Liver (tissue), 9 donors: ENCODE data around the gene ZNF219. TPM values are rescaled to one million over a fixed set of nuclear protein-coding genes. Genes with fewer than 3 reads are reported as not detected.

Source experiments
- DNase-seq: peaks from one replicate; pipeline ENCODE4 v3.0.0-alpha.2; 2017; ENCODE audit warnings: low spot score
- H3K27ac ChIP-seq, 2 donors: one replicate each; pipeline ENCODE4 v1.7.0; 2013; ENCODE audit warnings: inconsistent platforms in 2 of 2, low read length in 2 of 2, control low read depth in 1 of 2, low read depth in 1 of 2, mild to moderate bottlenecking in 1 of 2
- H3K27me3 ChIP-seq, 4 donors: one replicate each; pipeline versions ENCODE4 v1.6.1 to v1.7.0; 2013; ENCODE audit warnings: low read length in 3 of 4, inconsistent platforms in 1 of 4, mild to moderate bottlenecking in 1 of 4, moderate library complexity in 1 of 4; ENCODE audit not compliant: control insufficient read depth in 4 of 4, insufficient read depth in 4 of 4
- H3K36me3 ChIP-seq, 4 donors: one replicate each; pipeline versions ENCODE4 v1.6.1 to v1.7.0; 2013; ENCODE audit warnings: low read length in 3 of 4, mild to moderate bottlenecking in 3 of 4, low read depth in 1 of 4, moderate library complexity in 1 of 4; ENCODE audit not compliant: control insufficient read depth in 4 of 4, insufficient read depth in 3 of 4
- H3K4me1 ChIP-seq, 4 donors: one replicate each; pipeline versions ENCODE4 v1.6.1 to v1.7.0; 2013; ENCODE audit warnings: low read length in 3 of 4, mild to moderate bottlenecking in 3 of 4, moderate library complexity in 1 of 4; ENCODE audit not compliant: control insufficient read depth in 4 of 4, insufficient read depth in 4 of 4
- H3K4me3 ChIP-seq, 3 donors: one replicate each; pipeline versions ENCODE4 v1.6.1 to v1.7.0; 2013; ENCODE audit warnings: low read length in 3 of 3, control low read depth in 1 of 3, low read depth in 1 of 3, mild to moderate bottlenecking in 1 of 3
- H3K9ac ChIP-seq, 2 donors: one replicate each; pipeline ENCODE4 v1.7.0; 2013; ENCODE audit warnings: low read length in 2 of 2, mild to moderate bottlenecking in 2 of 2, moderate library complexity in 2 of 2, control low read depth in 1 of 2, low read depth in 1 of 2
- H3K9me3 ChIP-seq, 4 donors: one replicate each; pipeline versions ENCODE4 v1.6.1 to v1.7.0; 2013; ENCODE audit warnings: low read length in 3 of 4; ENCODE audit not compliant: control insufficient read depth in 4 of 4
- EGR1 ChIP-seq, 2 donors: IDR thresholded peaks; 2 replicates each; pipeline ENCODE4 v1.6.1; 2016 to 2018; ENCODE audit warnings: antibody characterized with exemption in 2 of 2, low read depth in 2 of 2
- FOXA1 ChIP-seq: IDR thresholded peaks from 2 replicates; pipeline ENCODE4 v1.6.1; 2016; ENCODE audit warnings: antibody characterized with exemption
- FOXA2 ChIP-seq: IDR thresholded peaks from 2 replicates; pipeline ENCODE4 v1.6.1; 2016; ENCODE audit warnings: antibody characterized with exemption
- GABPA ChIP-seq, 2 donors: IDR thresholded peaks in 1 of 2; conservative IDR thresholded peaks in 1 of 2; 2 replicates each; pipeline ENCODE4 v1.6.1; 2016; ENCODE audit warnings: antibody characterized with exemption in 2 of 2, mild to moderate bottlenecking in 1 of 2, moderate library complexity in 1 of 2
- HNF4A ChIP-seq, 2 donors: conservative IDR thresholded peaks; 2 replicates each; pipeline ENCODE4 v1.6.1; 2016; ENCODE audit warnings: antibody characterized with exemption in 2 of 2, mild to moderate bottlenecking in 2 of 2
- HNF4G ChIP-seq: IDR thresholded peaks from 2 replicates; pipeline ENCODE4 v1.6.1; 2016; ENCODE audit warnings: antibody characterized with exemption
- JUND ChIP-seq, 2 donors: IDR thresholded peaks; 2 replicates each; pipeline ENCODE4 v1.6.1; 2016; ENCODE audit warnings: antibody characterized with exemption in 2 of 2
- MAX ChIP-seq: IDR thresholded peaks from 2 replicates; pipeline ENCODE4 v1.6.1; 2016; ENCODE audit warnings: antibody characterized with exemption
- NR2F2 ChIP-seq: IDR thresholded peaks from 2 replicates; pipeline ENCODE4 v1.6.1; 2016; ENCODE audit warnings: antibody characterized with exemption
- RAD21 ChIP-seq, 2 donors: IDR thresholded peaks; 2 replicates each; pipeline ENCODE4 v1.6.1; 2016; ENCODE audit warnings: antibody characterized with exemption in 2 of 2, mild to moderate bottlenecking in 2 of 2
- REST ChIP-seq: IDR thresholded peaks from 2 replicates; pipeline ENCODE4 v1.6.1; 2016; ENCODE audit warnings: antibody characterized with exemption, mild to moderate bottlenecking
- RXRA ChIP-seq, 2 donors: IDR thresholded peaks; 2 replicates each; pipeline ENCODE4 v1.6.1; 2017 to 2018; ENCODE audit warnings: antibody characterized with exemption in 2 of 2, mild to moderate bottlenecking in 1 of 2
- SP1 ChIP-seq: IDR thresholded peaks from 2 replicates; pipeline ENCODE4 v1.6.1; 2018; ENCODE audit warnings: antibody characterized with exemption, mild to moderate bottlenecking
- TAF1 ChIP-seq: conservative IDR thresholded peaks from 2 replicates; pipeline ENCODE4 v1.6.1; 2016; ENCODE audit warnings: antibody characterized with exemption, mild to moderate bottlenecking
- YY1 ChIP-seq: IDR thresholded peaks from 2 replicates; pipeline ENCODE4 v1.6.1; 2016; ENCODE audit warnings: antibody characterized with exemption, mild to moderate bottlenecking
- ZBTB33 ChIP-seq: IDR thresholded peaks from 2 replicates; pipeline ENCODE4 v1.6.1; 2016; ENCODE audit warnings: antibody characterized with exemption
- WGBS: extraction: QIAGEN DNeasy Blood & Tissue Kit; methylation state at CpG from one replicate; pipeline ENCODE4 v1.1.7; 2013; 5-methylcytosine and 5-hydroxymethylcytosine counted together
- polyA plus RNA-seq, 2 donors: library from polyadenylated mRNA; stranded (reverse) in 1 of 2; unstranded in 1 of 2; fragments of 200-250 nt in 1 of 2; fragments of >200 nt in 1 of 2; fragmentation: Nextera tagmentation in 1 of 2; extraction: Ambion mirVana in 1 of 2; gene quantifications; one replicate each; pipeline versions ENCODE4 v1.2.1 to v1.2.3, GENCODE V29; 2013 to 2015
- total RNA-seq, 2 donors: library from RNA; depleted of rRNA; stranded (reverse); fragments of >200 nt; gene quantifications; one replicate each; pipeline ENCODE4 v1.2.3, GENCODE V29; 2014
- TF ChIP-seq, protein P1 (sequence below): fragments of 150-350 bp; IDR thresholded peaks from 2 replicates; pipeline ENCODE4 v1.5.1; 2017; ENCODE audit warnings: improper control_type of control experiment, low read depth, low read length; ENCODE audit not compliant: missing input control
- TF ChIP-seq, protein P2 (sequence below): IDR thresholded peaks from 2 replicates; pipeline ENCODE4 v1.6.1; 2016; ENCODE audit warnings: antibody characterized with exemption
- donor health status: healthy.
- donor health status: healthy.
- donor health status: healthy.
- donor health status: healthy.
- donor health status: healthy.

ZNF219 gene
- total and polyA plus RNA-seq, 4 donors: 1.3 to 10.5 (median 5.5) TPM

- TF ChIP-seq NR2F2 (no peak), RXRA (IDR thresholded peaks at IDR 0.05) (no peak), GABPA (IDR thresholded peaks at IDR 0.05 in 1 of 2, conservative IDR thresholded peaks at IDR 0.05 in 1 of 2) (no peak), TAF1 (no peak), SP1 (no peak), FOXA1 (no peak), YY1 (no peak), EGR1 (IDR thresholded peaks at IDR 0.05; ENCODE audit: low read depth in 2 of 2) (no peak), MAX (no peak), JUND (IDR thresholded peaks at IDR 0.05) (no peak)
- TF ChIP-seq, protein P1, sequence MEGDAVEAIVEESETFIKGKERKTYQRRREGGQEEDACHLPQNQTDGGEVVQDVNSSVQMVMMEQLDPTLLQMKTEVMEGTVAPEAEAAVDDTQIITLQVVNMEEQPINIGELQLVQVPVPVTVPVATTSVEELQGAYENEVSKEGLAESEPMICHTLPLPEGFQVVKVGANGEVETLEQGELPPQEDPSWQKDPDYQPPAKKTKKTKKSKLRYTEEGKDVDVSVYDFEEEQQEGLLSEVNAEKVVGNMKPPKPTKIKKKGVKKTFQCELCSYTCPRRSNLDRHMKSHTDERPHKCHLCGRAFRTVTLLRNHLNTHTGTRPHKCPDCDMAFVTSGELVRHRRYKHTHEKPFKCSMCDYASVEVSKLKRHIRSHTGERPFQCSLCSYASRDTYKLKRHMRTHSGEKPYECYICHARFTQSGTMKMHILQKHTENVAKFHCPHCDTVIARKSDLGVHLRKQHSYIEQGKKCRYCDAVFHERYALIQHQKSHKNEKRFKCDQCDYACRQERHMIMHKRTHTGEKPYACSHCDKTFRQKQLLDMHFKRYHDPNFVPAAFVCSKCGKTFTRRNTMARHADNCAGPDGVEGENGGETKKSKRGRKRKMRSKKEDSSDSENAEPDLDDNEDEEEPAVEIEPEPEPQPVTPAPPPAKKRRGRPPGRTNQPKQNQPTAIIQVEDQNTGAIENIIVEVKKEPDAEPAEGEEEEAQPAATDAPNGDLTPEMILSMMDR: no peak
- TF ChIP-seq, protein P2, sequence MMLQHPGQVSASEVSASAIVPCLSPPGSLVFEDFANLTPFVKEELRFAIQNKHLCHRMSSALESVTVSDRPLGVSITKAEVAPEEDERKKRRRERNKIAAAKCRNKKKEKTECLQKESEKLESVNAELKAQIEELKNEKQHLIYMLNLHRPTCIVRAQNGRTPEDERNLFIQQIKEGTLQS: no peak
- no peaks in the 10 kb centered on the region for H3K27me3 ChIP-seq
- peak overlapping the region in 1 of 3 donors; percentile 83 for H3K4me3 ChIP-seq
- H3K27ac ChIP-seq: peak overlapping the region; percentile 62 to 85
- H3K36me3 ChIP-seq: peaks cover 5 to 22% (median 13%) of the 10 kb centered on the region in 4 donors
- DNase-seq: no peak
- no peak overlapping the region for H3K9ac ChIP-seq
- 57% methylated on average over 4 of the region's 4 CpGs for WGBS
- H3K9me3 ChIP-seq: no peaks in the 10 kb centered on the region
- H3K4me1 ChIP-seq: peaks cover 9 to 53% (median 40%) of the 10 kb centered on the region in 4 donors
Observed at GRCh38 chr14:21072031-21072473, 26.4 kb downstream of the ZNF219 start.

DNA sequence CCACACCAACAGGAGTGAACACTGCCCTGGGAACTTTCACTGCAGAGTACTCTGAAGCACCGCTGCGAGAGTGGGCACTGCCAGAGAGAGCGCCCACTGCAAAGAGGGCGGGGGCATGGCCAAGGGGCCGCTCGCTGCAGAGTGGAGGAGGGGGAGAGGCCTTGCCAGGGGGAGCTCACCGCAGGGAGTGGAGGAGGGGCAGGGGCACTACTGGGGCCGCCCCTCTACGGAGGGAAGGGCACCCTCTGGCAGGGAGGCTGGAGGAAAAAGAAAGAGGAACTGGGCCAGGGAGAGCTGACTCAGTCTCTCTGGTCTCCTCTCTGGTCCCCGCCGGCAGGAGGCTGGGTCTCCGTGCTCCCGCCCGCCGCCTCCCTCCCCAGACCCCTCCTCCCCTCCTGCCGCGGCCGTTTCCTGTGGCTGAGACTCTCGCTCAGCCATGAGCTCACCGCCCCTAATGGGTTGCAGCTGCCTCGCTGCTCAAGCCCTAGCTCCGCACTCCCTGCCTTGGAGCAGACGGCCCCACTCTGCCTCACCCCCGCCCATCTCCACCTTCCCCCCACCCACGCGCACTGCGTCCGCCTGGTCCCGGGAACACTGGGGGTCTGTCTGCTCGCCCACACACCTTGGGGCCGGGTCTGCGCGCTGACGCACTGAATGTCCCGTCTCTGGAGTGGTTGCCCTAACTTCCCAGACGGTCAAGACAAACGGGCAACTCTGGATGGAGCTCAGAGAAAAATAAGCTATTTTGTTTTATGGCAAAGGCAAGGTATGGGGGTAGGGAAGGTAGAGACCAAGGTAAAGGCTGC is 27.0 kb downstream of the ZNF219 start:
- H3K9me3 ChIP-seq: no peaks in the 10 kb centered on the region
- peak overlapping the region; percentile 65 to 83 (median 77) for H3K4me3 ChIP-seq
- WGBS: 7% methylated on average over 37 of the region's 37 CpGs
- H3K9ac ChIP-seq: peak overlapping the region in 1 of 2 donors; percentile 56
- H3K36me3 ChIP-seq: peaks cover 5 to 17% (median 9%) of the 10 kb centered on the region in 4 donors
- H3K4me1 ChIP-seq: peaks cover 9 to 56% (median 41%) of the 10 kb centered on the region in 4 donors
- TF ChIP-seq ZBTB33 (no peak), TAF1 (no peak), NR2F2 (no peak), HNF4A (conservative IDR thresholded peaks at IDR 0.05) (no peak), RXRA (IDR thresholded peaks at IDR 0.05) (no peak), EGR1 (IDR thresholded peaks at IDR 0.05; ENCODE audit: low read depth in 2 of 2) (no peak), JUND (IDR thresholded peaks at IDR 0.05) (no peak), HNF4G (no peak), FOXA1 (no peak), MAX (no peak), GABPA (IDR thresholded peaks at IDR 0.05 in 1 of 2, conservative IDR thresholded peaks at IDR 0.05 in 1 of 2) (no peak), SP1 (no peak), YY1 (no peak), FOXA2 (no peak), REST (no peak), RAD21 (IDR thresholded peaks at IDR 0.05) (no peak)
- TF ChIP-seq, protein P2: no peak
- TF ChIP-seq, protein P1: no peak
- DNase-seq: peak; percentile 63
- peak overlapping the region; percentile 62 to 85 for H3K27ac ChIP-seq
- no peaks in the 10 kb centered on the region for H3K27me3 ChIP-seq
